ENCODE data around the gene ICAM2. TPM values are rescaled to one million over a fixed set of nuclear protein-coding genes. Genes with fewer than 3 reads are reported as not detected.
A peak's percentile ranks its signal among the peaks of the same experiment; 100 is the strongest.
"Not testable (repeated sequence)": the region's sequence is repeated elsewhere in the genome, so short reads cannot be mapped to it uniquely, and the experiment has no call there.

ICAM2 gene
- total RNA-seq, 2 experiments from 2014 or later = 65.0 to 66.7 TPM

DNA sequence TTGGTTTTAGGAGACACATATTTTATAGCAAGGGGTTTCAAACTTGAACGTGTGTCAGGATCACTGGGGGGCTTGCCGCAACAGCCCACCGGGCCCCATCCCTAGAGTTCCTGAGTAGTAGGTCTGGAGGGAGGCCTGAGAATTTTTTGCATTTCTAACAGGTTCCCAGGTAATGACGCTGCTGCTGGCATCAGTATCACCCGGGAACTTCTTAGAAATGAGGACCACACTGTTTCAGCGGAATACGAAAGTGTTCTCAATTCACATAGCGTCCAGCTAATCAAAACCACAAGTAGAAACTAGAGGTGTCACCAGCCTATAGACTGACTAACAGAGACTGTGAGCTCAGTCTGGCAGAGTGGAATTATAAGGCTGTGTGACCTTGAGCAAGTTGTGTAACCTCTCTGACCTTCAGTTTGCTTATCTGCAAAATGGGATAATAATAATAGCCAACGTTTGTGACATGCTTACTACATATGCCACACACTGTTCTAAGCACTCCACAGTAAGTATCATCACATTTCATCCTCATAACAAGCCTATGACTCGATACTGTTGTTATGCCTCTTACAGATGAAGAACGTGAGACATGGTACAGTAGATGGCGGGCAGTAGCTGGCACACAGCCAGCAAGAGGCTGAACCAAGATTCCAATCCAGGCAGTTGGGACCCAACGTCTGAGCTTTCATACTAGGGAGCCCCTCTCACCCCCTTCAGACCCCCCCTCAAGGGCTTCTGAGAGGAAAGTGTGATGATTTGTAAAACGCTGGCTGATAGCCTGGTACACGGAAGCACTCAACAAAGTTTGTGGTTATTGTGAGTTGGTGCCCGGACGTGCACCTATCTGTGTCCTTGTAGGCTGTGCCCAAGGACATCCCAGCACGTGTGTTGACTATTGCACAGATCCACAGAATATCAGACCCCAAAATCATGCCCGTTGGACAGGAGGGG is 4.6 kb upstream of the ICAM2 start:
- peak; percentile 74 for DNase-seq
- intact Hi-C loops (cut with micrococcal nuclease) = loop anchor here (1.0 to 10.0 kb wide), 10 partner anchors 27 to 280 kb away; partner anchors contain the start of genes CD79B, CSH1, ERN1 and PRR29
- CTCF ChIA-PET = interaction anchor here (0.6 to 14.4 kb wide), 43 partner anchors 8 to 214 kb away, joined by 3 to 583 read pairs (median 6); partner anchors contain the start of genes CD79B, ERN1, GH1 and PRR29
- Mint-ChIP-seq H3K27ac (peak overlapping the region; percentile 98), H3K36me3 (no peaks in the 10 kb centered on the region), H3K9me3 (no peaks in the 10 kb centered on the region), H3K27me3 (no peaks in the 10 kb centered on the region), H3K4me3 (peak overlapping the region; percentile 81), H3K4me1 (ENCODE audit: low read depth) (peaks cover 68% of the 10 kb centered on the region)
- POLR2A ChIA-PET = interaction anchor here (1.2 to 7.5 kb wide), 9 partner anchors 9 to 121 kb away, joined by 3 to 85 read pairs (median 6); partner anchors contain the start of genes ERN1, GH1 and PRR29

DNA sequence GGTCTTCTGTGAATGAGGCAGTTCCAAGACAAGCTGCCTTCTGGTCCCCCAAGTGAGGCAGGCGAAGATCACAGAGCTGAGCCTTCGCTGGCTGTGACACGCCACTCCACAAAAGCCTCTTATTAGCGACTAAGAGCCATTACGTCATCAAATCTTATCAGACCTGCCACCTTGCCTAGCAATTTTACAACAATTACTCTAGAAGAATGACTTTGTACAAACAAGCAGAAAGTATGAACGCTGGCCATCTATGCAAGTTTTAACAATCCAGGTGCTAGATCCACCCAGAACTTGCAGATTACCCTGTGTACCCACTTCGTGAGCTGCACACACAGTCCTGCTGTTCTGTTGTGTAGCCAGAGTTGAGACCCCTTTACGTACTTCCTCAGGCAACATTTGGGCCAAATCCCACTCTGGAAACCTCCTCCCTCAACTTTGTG is 3.8 kb upstream of the ICAM2 start:
- Mint-ChIP-seq H3K4me3 (peak overlapping the region; percentile 15), H3K4me1 (ENCODE audit: low read depth) (peaks cover 66% of the 10 kb centered on the region), H3K27ac (peak overlapping the region; percentile 98), H3K36me3 (no peaks in the 10 kb centered on the region), H3K9me3 (no peaks in the 10 kb centered on the region), H3K27me3 (no peaks in the 10 kb centered on the region)
- ChIA-PET POLR2A (interaction anchor here (0.6 to 7.5 kb wide), 9 partner anchors 25 to 481 kb away, joined by 3 to 85 read pairs (median 6); partner anchors contain the start of genes ERN1, GH1 and PRR29), CTCF (interaction anchor here (0.9 to 14.4 kb wide), 22 partner anchors 7 to 175 kb away, joined by 3 to 583 read pairs (median 10); partner anchors contain the start of genes CD79B, ERN1 and GH1)
- intact Hi-C loops (cut with micrococcal nuclease) = loop anchor here (10.0 kb wide), 2 partner anchors 241 to 279 kb away; partner anchors contain the start of genes STRADA and TEX2
- no peak for DNase-seq

DNA sequence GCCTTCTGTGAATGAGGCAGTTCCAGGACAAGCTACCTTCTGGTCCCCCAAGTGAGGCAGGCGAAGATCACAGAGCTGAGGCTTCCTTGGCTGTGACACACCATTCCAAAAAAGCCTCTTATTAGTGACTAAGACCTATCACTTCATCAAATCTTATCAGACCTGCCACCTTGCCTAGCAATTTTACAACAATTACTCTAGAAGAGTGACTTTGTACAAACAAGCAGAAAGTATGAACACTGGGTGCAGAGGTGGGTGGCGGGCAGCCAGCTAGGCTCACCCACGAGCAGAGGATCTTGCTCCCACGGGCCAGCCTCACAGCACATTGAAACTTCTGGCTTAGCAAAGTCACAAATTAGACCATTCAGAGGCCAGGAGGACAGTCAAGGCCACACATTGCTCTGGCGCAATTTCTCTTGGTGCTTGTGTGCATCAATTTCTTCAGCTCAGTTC is 2.2 kb upstream of the ICAM2 start:
- Mint-ChIP-seq H3K27ac (peak overlapping the region; percentile 98), H3K4me3 (peak overlapping the region; percentile 24), H3K9me3 (no peaks in the 10 kb centered on the region), H3K27me3 (no peaks in the 10 kb centered on the region), H3K36me3 (peaks cover 2% of the 10 kb centered on the region), H3K4me1 (ENCODE audit: low read depth) (peaks cover 63% of the 10 kb centered on the region)
- ChIA-PET CTCF (interaction anchor here (0.7 to 14.4 kb wide), 3 partner anchors 103 to 125 kb away, joined by 3 to 583 read pairs (median 3); partner anchors contain the start of gene ERN1), POLR2A (interaction anchor here (0.9 to 7.5 kb wide), 2 partner anchors 108 to 123 kb away, joined by 10 to 85 read pairs; partner anchors contain the start of gene ERN1)
- DNase-seq = peak; percentile 55
- intact Hi-C loops (cut with micrococcal nuclease) = loop anchor here (10.0 kb wide), 2 partner anchors 242 to 278 kb away; partner anchors contain the start of genes STRADA and TEX2

DNA sequence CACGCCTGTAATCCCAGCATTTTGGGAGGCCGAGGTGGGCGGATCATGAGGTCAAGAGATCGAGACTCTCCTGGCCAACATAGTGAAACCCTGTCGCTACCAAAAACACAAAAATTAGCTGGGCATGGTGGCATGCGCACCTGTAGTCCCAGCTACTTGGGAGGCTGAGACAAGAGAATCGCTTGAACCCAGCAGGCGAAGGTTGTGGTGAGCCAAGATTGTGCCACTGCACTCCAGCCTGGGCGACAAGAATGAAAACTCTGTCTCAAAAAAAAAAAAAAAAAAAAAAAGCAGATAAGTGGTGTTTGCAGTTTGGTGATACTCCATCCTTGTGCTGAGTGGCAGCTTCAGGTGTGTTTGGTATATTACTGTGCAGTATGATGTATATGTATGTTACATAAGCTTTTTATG is 877 bp downstream of the ICAM2 start:
- H3K36me3 Mint-ChIP-seq, H3K27me3 Mint-ChIP-seq, H3K9me3 Mint-ChIP-seq: not testable (repeated sequence)
- intact Hi-C loops (cut with micrococcal nuclease) = loop anchor here (5.0 kb wide), 1 partner anchor 177 kb away; the partner anchor contains the start of gene SMARCD2
- ChIA-PET POLR2A (interaction anchor here (0.9 to 7.5 kb wide), 13 partner anchors 9 to 486 kb away, joined by 3 to 85 read pairs (median 5); partner anchors contain the start of genes ERN1 and TEX2), CTCF (interaction anchor here (0.7 to 14.4 kb wide), 10 partner anchors 9 to 126 kb away, joined by 4 to 583 read pairs (median 5); partner anchors contain the start of genes ERN1 and GH1)
- peak overlapping the region; percentile 93 for H3K4me3 Mint-ChIP-seq
- peak overlapping the region; percentile 98 for H3K27ac Mint-ChIP-seq
- DNase-seq = peak; percentile 32
- H3K4me1 Mint-ChIP-seq (ENCODE audit: low read depth) = peaks cover 64% of the 10 kb centered on the region

DNA sequence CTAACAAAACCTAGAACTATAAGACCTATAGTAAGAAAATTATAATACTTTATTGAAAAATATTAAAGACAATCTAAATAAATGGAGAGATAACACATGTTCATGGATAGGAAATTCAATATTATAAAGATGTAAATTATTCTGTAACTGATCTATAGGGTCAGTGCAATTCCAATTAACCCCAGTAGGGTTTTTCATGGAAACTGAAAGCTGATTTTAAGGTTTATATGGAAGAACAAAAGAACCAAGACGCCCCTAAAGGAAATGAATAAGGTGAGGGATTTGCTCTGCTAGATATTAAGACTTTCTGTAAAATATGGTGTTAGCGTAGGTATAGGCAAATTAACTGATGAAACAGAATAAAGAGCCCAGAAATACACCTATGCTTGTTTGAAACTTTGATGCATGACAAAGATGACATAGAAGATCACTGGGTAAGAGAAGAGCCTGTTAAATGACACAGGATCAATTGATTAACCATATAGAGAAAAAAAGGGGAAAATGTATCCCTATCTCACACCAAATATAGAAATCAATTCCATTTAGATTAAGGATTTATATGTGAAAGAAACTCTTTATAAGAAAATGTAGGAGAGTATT is 3.0 kb downstream of the ICAM2 start:
- Mint-ChIP-seq H3K36me3 (peaks cover 4% of the 10 kb centered on the region), H3K27me3 (no peaks in the 10 kb centered on the region), H3K4me3 (peak overlapping the region; percentile 81), H3K4me1 (ENCODE audit: low read depth) (peaks cover 58% of the 10 kb centered on the region), H3K27ac (peak overlapping the region; percentile 85), H3K9me3 (no peaks in the 10 kb centered on the region)
- intact Hi-C loops (cut with micrococcal nuclease) = loop anchor here (5.0 kb wide), 1 partner anchor 175 kb away; the partner anchor contains the start of gene SMARCD2
- DNase-seq = no peak
- ChIA-PET POLR2A (interaction anchor here (1.1 to 2.6 kb wide), 4 partner anchors 11 to 128 kb away, joined by 3 to 17 read pairs (median 5); partner anchors contain the start of gene ERN1), CTCF (interaction anchor here (0.7 to 5.2 kb wide), 17 partner anchors 8 to 176 kb away, joined by 3 to 54 read pairs (median 6); no protein-coding TSS in a partner anchor)

DNA sequence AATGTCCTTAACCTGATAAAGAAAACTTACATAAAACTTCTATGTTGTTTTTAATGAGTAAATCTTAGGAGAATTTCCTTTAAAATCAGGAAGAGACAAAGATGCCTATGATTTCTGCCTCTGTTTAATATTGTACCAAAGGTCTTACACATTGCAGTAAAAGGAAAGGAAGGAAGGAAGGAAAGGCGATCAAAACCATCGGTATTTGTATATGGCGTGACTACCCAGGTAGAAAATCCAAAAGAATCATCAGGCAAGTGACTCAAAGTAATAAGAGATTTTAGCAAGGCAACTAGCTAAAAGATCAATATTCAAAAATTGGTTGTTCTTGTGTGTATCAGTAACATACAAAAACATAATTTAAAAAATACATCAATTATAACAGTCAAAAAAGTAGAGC is 3.5 kb downstream of the ICAM2 start:
- Mint-ChIP-seq H3K27me3 (no peaks in the 10 kb centered on the region), H3K36me3 (peaks cover 4% of the 10 kb centered on the region), H3K4me3 (peak overlapping the region; percentile 69), H3K27ac (peak overlapping the region; percentile 85), H3K9me3 (no peaks in the 10 kb centered on the region), H3K4me1 (ENCODE audit: low read depth) (peaks cover 54% of the 10 kb centered on the region)
- POLR2A ChIA-PET = interaction anchor here (1.2 to 2.6 kb wide), 4 partner anchors 9 to 129 kb away, joined by 3 to 17 read pairs (median 6); partner anchors contain the start of gene ERN1
- DNase-seq = no peak
- intact Hi-C loops (cut with micrococcal nuclease) = loop anchor here (1.0 to 5.0 kb wide), 2 partner anchors 65 to 175 kb away; partner anchors contain the start of gene SMARCD2
- CTCF ChIA-PET = interaction anchor here (0.7 to 5.2 kb wide), 19 partner anchors 8 to 177 kb away, joined by 3 to 54 read pairs (median 5); no protein-coding TSS in a partner anchor

DNA sequence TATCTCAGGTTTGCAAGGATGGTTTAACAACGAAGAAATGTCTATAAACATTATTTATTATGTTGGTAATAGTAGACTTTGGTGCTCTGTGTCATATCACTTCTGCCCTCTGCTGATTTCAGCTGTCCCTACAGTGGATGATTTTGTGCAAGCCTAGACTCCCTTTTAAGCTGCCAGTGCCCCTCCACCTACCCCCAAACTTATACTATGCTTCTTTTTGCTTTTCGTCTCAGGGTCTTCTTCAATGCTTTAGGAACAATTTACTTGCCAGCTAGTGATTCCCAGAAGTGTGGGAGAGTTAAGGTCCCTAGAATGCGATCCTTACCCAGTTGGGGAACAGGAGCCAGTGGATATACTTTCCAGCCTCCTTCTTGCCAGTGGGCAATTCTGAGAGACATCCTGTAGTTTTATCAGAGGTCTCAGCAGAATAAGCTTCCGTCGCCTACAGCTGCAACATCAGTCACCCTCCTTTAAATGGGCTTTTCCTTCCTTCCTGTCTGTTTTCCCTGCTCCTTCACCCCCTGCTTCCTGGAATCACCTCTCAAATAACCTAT is 4.1 kb downstream of the ICAM2 start:
- ChIA-PET POLR2A (interaction anchor here (1.2 to 2.6 kb wide), 4 partner anchors 9 to 129 kb away, joined by 3 to 17 read pairs (median 6); partner anchors contain the start of gene ERN1), CTCF (interaction anchor here (0.9 to 5.2 kb wide), 16 partner anchors 9 to 137 kb away, joined by 3 to 54 read pairs (median 6); no protein-coding TSS in a partner anchor)
- no peak for DNase-seq
- intact Hi-C loops (cut with micrococcal nuclease) = loop anchor here (1.0 to 5.0 kb wide), 2 partner anchors 66 to 174 kb away; partner anchors contain the start of gene SMARCD2
- Mint-ChIP-seq H3K27me3 (no peaks in the 10 kb centered on the region), H3K4me1 (ENCODE audit: low read depth) (peaks cover 57% of the 10 kb centered on the region), H3K4me3 (peak overlapping the region; percentile 69), H3K9me3 (no peaks in the 10 kb centered on the region), H3K36me3 (peaks cover 9% of the 10 kb centered on the region), H3K27ac (peak overlapping the region; percentile 85)

DNA sequence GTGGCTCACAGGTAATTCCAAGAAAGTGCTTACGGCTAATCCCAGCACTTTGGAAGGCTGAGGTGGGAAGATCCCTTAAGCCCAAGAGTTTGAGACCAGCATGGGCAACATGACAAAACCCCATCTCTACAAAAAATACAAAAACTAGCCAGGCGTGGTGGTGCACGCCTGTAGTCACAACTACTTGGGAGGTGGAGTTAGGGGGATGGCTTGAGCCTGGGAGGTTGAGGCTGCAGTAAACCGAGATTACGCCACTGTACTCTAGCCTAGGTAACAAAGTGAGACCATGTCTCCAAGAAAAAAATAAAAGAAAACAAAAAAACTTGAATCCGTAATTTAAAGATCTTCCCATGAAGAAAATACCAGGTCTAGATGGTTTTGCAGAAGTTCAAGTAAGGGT is 5.0 kb downstream of the ICAM2 start:
- Mint-ChIP-seq H3K27me3 (no peaks in the 10 kb centered on the region), H3K36me3 (peaks cover 14% of the 10 kb centered on the region), H3K27ac (peak overlapping the region; percentile 85), H3K4me3 (peak overlapping the region; percentile 75), H3K9me3 (no peaks in the 10 kb centered on the region), H3K4me1 (ENCODE audit: low read depth) (peaks cover 60% of the 10 kb centered on the region)
- CTCF ChIA-PET = no interaction called here
- POLR2A ChIA-PET = interaction anchor here (2.6 kb wide), 1 partner anchor 115 kb away, joined by 17 read pairs; the partner anchor contains the start of gene ERN1
- no peak for DNase-seq
- intact Hi-C loops (cut with micrococcal nuclease) = loop anchor here (5.0 kb wide), 1 partner anchor 173 kb away; the partner anchor contains the start of gene SMARCD2

DNA sequence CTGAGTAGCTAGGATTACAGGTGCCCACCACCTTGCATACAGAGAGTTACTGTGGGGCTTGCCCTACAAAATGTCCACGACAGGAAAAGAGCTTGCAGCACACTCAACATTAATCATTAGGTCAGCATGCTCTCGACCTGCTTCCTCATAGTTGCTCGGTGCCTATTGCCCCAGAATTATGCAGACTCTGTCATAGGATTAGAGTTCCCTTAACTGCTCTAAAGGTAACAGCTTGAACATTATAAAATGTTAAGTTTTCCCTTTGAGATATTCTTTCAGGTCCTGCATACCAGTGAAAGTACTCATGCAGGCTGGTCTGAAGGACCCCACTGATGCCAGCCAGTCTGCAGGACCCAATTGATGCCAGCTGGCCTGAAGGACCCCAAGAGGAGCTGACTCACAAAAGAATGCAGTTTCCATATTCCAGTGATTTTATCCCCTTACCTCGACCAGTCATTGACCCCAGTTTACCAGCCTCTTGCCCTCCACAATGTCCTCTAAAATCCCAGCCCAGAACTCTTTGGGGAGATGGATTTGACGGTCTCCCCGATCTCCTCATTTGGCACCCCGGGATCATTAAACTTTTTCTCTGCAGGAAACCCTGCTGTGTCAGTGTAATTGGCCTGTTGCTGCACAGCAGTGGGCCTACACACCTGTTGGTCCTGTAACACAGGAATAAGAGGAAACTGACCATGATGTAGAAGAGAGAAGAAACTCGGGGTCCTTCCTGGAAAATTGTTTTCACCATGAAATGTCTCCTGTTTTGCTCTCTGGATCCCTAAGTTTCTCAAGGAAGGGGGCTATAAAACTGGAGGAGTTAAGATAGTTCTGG is 10.6 kb downstream of the ICAM2 start:
- no peaks in the 10 kb centered on the region for H3K9me3 Mint-ChIP-seq
- H3K4me3 Mint-ChIP-seq = no peak overlapping the region
- no peak for DNase-seq
- ChIA-PET POLR2A (interaction anchor here (0.6 kb wide), 1 partner anchor 14 kb away, joined by 4 read pairs; no protein-coding TSS in a partner anchor), CTCF (interaction anchor here (0.5 to 1.7 kb wide), 4 partner anchors 11 to 123 kb away, joined by 3 to 5 read pairs (median 4); partner anchors contain the start of gene ICAM2)
- H3K36me3 Mint-ChIP-seq = peaks cover 16% of the 10 kb centered on the region
- H3K4me1 Mint-ChIP-seq (ENCODE audit: low read depth) = peaks cover 69% of the 10 kb centered on the region
- peak overlapping the region; percentile 49 for H3K27ac Mint-ChIP-seq
- intact Hi-C loops (cut with micrococcal nuclease) = no loop called here
- H3K27me3 Mint-ChIP-seq = no peaks in the 10 kb centered on the region

DNA sequence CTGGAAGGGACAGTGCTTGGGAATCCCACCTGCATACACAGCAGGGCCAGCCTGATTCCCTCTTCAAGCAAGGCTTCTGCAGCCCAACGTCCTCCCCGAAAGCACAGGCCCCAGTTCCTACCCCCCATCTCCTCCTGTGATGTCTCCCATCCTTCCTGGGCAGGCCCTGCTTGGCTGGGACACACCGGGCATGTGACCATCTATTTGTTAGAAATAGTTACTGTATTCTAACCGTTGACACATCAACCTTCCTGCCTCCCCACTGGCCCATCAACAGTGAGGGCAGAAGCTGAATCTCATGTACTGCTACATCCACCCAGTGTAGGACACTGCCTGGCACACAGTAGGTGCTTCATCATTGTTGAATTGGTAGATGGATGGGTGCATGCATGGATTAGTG is 11.6 kb downstream of the ICAM2 start:
- H3K36me3 Mint-ChIP-seq = peaks cover 20% of the 10 kb centered on the region
- ChIA-PET CTCF (interaction anchor here (1.4 kb wide), 1 partner anchor 17 kb away, joined by 5 read pairs; no protein-coding TSS in a partner anchor), POLR2A (no interaction called here)
- H3K4me1 Mint-ChIP-seq (ENCODE audit: low read depth) = peaks cover 60% of the 10 kb centered on the region
- intact Hi-C loops (cut with micrococcal nuclease) = no loop called here
- peak overlapping the region; percentile 40 for H3K27ac Mint-ChIP-seq
- no peak for DNase-seq
- no peaks in the 10 kb centered on the region for H3K27me3 Mint-ChIP-seq
- H3K4me3 Mint-ChIP-seq = no peak overlapping the region
- no peaks in the 10 kb centered on the region for H3K9me3 Mint-ChIP-seq

All from activated CD4-positive, alpha-beta memory T cell treated with anti-CD3 and anti-CD28 coated beads for 36 hours (primary cell).